Measurements from ENCODE around the gene GOPC.
"Not testable (repeated sequence)": the region's sequence is repeated elsewhere in the genome, so short reads cannot be mapped to it uniquely, and the experiment has no call there.

GOPC gene

GRCh38 chr6:117602151-117602898, at the start of gene GOPC:
TSS of gene GOPC (minus strand) at chr6:117602511. CDS start at chr6:117602288, 223 bp downstream.
- Mint-ChIP-seq H3K4me1 (ENCODE audit: low read depth) (peaks cover 33% of the 10 kb centered on the region), H3K9me3 (peaks cover 5% of the 10 kb centered on the region), H3K27ac (peak within 1 kb of the TSS; percentile 99), H3K4me3 (peak within 1 kb of the TSS; percentile 98), H3K36me3 (ENCODE audit: low read depth) (peaks cover 21% of the 10 kb centered on the region), H3K27me3 (ENCODE audit: low read depth) (peaks cover 5% of the 10 kb centered on the region)

DNA sequence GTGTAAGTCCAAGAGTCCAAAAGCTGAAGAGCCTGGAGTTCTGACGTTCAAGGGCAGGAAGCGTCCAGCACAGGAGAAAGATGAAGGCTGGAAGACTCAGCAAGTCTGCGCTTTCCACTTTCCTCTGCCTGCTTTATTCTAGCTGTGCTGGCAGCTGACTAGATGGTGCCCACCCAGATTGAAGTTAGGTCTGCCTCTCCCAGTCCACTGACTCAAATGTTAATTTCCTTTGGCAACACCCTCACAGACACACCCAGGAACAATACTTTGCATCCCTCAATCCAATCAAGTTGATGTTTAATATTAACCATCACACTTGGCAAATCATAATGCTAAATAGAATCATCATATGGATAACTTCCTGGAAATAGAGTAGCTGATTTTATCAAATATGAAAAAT, 49.7 kb upstream of the GOPC start:
- H3K4me1 Mint-ChIP-seq (ENCODE audit: low read depth); H3K9me3 Mint-ChIP-seq; H3K27me3 Mint-ChIP-seq (ENCODE audit: low read depth); H3K27ac Mint-ChIP-seq; H3K4me3 Mint-ChIP-seq; H3K36me3 Mint-ChIP-seq (ENCODE audit: low read depth): not testable (repeated sequence)

GRCh38 chr6:117642976-117643375, 40.7 kb upstream of the GOPC start:
- Mint-ChIP-seq H3K27ac (no peak overlapping the region), H3K9me3 (no peaks in the 10 kb centered on the region), H3K4me1 (ENCODE audit: low read depth) (no peaks in the 10 kb centered on the region), H3K36me3 (ENCODE audit: low read depth) (no peaks in the 10 kb centered on the region), H3K27me3 (ENCODE audit: low read depth) (peaks cover 6% of the 10 kb centered on the region), H3K4me3 (no peak overlapping the region)

DNA sequence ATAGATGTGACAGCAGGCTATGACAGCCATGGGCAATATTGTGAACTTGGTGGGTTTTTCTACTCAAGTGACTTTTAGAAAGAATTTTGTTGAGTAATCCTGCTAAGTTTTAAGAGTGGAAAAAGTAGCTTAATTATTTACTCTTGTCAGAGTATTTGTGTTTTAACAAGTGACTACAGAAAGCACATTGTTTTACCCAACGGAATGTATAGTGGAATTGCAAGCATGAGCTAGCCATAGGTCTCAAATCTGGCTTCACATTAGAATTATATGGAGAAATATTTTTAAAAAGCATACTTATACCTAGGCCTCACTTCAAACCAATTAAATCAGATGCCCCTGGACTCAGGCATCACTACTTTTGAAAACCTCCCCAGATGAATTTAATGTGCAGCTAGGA, 35.5 kb upstream of the GOPC start:
- H3K9me3 Mint-ChIP-seq, result no peaks in the 10 kb centered on the region
- H3K27me3 Mint-ChIP-seq (ENCODE audit: low read depth), result peaks cover 6% of the 10 kb centered on the region
- H3K36me3 Mint-ChIP-seq (ENCODE audit: low read depth), result no peaks in the 10 kb centered on the region
- H3K27ac Mint-ChIP-seq, result no peak overlapping the region
- H3K4me1 Mint-ChIP-seq (ENCODE audit: low read depth), result no peaks in the 10 kb centered on the region
- H3K4me3 Mint-ChIP-seq, result no peak overlapping the region

DNA sequence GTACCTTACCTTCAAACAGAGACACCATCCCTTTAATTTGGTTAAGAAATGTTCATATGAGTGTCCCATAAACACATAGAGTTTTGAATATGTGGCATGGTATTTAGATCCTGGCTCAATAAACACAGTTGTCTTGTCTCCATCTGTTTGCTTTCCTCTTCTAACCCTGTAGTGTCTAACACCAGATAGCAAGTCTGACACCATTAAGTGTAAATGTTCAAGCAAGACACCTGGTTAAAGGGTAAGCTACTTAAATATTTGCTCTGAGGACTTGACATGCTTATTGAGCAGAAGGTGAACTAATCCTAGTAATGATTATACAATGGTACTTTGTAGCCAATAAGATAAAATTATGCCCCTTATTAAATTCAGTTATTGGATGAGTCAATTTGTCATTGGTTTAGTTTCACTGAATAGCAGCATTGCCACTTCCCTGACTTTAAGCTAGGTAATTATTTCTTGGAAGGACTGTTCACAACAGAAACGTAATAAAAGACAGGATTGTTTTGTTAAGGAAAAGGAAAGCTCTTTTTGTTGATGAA, 26.9 kb upstream of the GOPC start:
- H3K36me3 Mint-ChIP-seq (ENCODE audit: low read depth), result peaks cover 2% of the 10 kb centered on the region
- peaks cover 10% of the 10 kb centered on the region for H3K9me3 Mint-ChIP-seq
- no peaks in the 10 kb centered on the region for H3K4me1 Mint-ChIP-seq (ENCODE audit: low read depth)
- H3K4me3 Mint-ChIP-seq, result no peak overlapping the region
- no peak overlapping the region for H3K27ac Mint-ChIP-seq
- no peaks in the 10 kb centered on the region for H3K27me3 Mint-ChIP-seq (ENCODE audit: low read depth)

GRCh38 chr6:117627533-117627932, 25.2 kb upstream of the GOPC start:
- Mint-ChIP-seq H3K9me3 (peaks cover 21% of the 10 kb centered on the region), H3K4me1 (ENCODE audit: low read depth) (no peaks in the 10 kb centered on the region), H3K4me3 (no peak overlapping the region), H3K27me3 (ENCODE audit: low read depth) (no peaks in the 10 kb centered on the region), H3K27ac (no peak overlapping the region), H3K36me3 (ENCODE audit: low read depth) (peaks cover 4% of the 10 kb centered on the region)

DNA sequence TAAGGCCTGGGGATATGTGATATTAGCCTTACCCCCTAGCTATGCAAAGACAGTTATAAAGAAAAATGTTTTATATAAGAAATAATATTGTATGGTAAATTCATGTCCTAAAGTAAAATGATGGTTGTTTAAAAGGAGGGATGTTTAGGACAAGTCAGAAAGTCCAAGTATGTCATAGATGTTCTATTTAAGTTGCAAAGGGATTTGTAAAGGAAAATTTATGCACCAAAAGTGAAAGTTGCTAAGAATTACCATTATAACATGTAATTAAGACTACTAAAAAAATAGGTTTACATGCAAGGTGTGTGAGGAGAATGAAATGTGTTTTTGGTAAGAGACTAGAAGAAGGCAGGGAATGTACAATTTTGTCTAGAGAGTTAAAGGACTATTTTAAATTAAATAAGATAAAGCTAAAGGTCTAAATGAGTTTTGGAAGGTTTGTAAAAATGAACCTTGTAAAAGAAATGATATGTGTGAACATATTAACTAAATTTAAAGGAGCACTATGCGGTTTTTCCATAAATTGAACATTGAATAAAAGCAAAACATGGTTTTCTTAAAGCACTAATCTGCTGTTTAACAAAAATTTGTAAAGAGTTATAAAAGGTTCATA, 22.7 kb upstream of the GOPC start:
- H3K27ac Mint-ChIP-seq, result no peak overlapping the region
- H3K36me3 Mint-ChIP-seq (ENCODE audit: low read depth), result peaks cover 4% of the 10 kb centered on the region
- H3K4me3 Mint-ChIP-seq, result no peak overlapping the region
- H3K9me3 Mint-ChIP-seq, result peaks cover 21% of the 10 kb centered on the region
- H3K4me1 Mint-ChIP-seq (ENCODE audit: low read depth), result no peaks in the 10 kb centered on the region
- peaks cover 7% of the 10 kb centered on the region for H3K27me3 Mint-ChIP-seq (ENCODE audit: low read depth)

- no peak overlapping the region for H3K27ac Mint-ChIP-seq
- H3K9me3 Mint-ChIP-seq, result peaks cover 26% of the 10 kb centered on the region
- H3K36me3 Mint-ChIP-seq (ENCODE audit: low read depth), result peaks cover 2% of the 10 kb centered on the region
- H3K27me3 Mint-ChIP-seq (ENCODE audit: low read depth), result peaks cover 7% of the 10 kb centered on the region
- H3K4me1 Mint-ChIP-seq (ENCODE audit: low read depth), result peaks cover 3% of the 10 kb centered on the region
- no peak overlapping the region for H3K4me3 Mint-ChIP-seq
Observed at GRCh38 chr6:117619178-117619577, 16.9 kb upstream of the GOPC start.

- no peak overlapping the region for H3K4me3 Mint-ChIP-seq
- peaks cover 7% of the 10 kb centered on the region for H3K27me3 Mint-ChIP-seq (ENCODE audit: low read depth)
- peaks cover 10% of the 10 kb centered on the region for H3K4me1 Mint-ChIP-seq (ENCODE audit: low read depth)
- no peaks in the 10 kb centered on the region for H3K36me3 Mint-ChIP-seq (ENCODE audit: low read depth)
- H3K27ac Mint-ChIP-seq, result peak overlapping the region; percentile 33
- H3K9me3 Mint-ChIP-seq, result peaks cover 15% of the 10 kb centered on the region
Observed at GRCh38 chr6:117617210-117618035, 15.1 kb upstream of the GOPC start.

DNA sequence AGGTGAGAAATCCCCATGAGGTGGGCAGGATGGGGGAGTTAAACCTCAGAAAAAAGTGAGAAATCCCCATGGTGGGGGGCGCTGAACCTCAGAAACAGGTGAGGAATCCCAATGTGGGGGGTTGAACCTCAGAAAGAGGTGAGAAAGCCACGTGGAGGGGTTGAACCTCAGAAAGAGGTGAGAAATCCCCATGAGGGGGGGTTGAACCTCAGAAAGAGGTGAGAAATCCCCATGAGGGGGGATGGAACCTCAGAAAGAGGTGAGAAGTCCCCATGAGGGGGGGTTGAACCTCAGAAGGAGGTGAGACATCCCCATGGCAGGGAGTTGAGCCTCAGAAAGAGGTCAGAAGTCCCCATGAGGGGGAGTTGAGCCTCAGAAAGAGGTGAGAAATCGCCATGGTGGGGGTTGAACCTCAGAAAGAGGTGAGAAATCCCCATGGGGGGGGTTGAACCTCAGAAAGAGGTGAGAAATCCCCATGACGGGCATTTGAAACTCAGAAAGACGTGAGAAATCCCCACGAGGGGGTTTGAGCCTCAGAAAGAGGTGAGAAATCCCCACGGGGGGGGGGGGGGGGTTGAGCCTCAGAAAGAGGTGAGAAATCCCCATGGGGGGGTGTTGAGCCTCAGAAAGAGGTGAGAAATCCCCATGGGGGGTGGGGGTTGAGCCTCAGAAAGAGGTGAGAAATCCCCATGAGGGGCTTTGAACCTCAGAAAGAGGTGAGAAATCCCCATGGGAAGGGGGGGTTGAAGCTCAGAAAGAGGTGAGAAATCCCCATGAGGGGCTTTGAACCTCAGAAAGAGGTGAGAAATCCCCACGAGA, 14.3 kb upstream of the GOPC start:
- Mint-ChIP-seq H3K27ac (no peak overlapping the region), H3K27me3 (ENCODE audit: low read depth) (peaks cover 10% of the 10 kb centered on the region), H3K36me3 (ENCODE audit: low read depth) (no peaks in the 10 kb centered on the region), H3K4me1 (ENCODE audit: low read depth) (peaks cover 10% of the 10 kb centered on the region), H3K4me3 (no peak overlapping the region), H3K9me3 (peaks cover 15% of the 10 kb centered on the region)

GRCh38 chr6:117615750-117616390, 13.6 kb upstream of the GOPC start:
- peaks cover 10% of the 10 kb centered on the region for H3K4me1 Mint-ChIP-seq (ENCODE audit: low read depth)
- no peak overlapping the region for H3K4me3 Mint-ChIP-seq
- peaks cover 4% of the 10 kb centered on the region for H3K27me3 Mint-ChIP-seq (ENCODE audit: low read depth)
- H3K36me3 Mint-ChIP-seq (ENCODE audit: low read depth), result no peaks in the 10 kb centered on the region
- no peak overlapping the region for H3K27ac Mint-ChIP-seq
- H3K9me3 Mint-ChIP-seq, result peaks cover 15% of the 10 kb centered on the region

- no peaks in the 10 kb centered on the region for H3K36me3 Mint-ChIP-seq (ENCODE audit: low read depth)
- peaks cover 10% of the 10 kb centered on the region for H3K4me1 Mint-ChIP-seq (ENCODE audit: low read depth)
- no peak overlapping the region for H3K4me3 Mint-ChIP-seq
- H3K27me3 Mint-ChIP-seq (ENCODE audit: low read depth), result peaks cover 4% of the 10 kb centered on the region
- H3K9me3 Mint-ChIP-seq, result peaks cover 15% of the 10 kb centered on the region
- H3K27ac Mint-ChIP-seq, result no peak overlapping the region
Observed at GRCh38 chr6:117613920-117614560, 11.7 kb upstream of the GOPC start.

DNA sequence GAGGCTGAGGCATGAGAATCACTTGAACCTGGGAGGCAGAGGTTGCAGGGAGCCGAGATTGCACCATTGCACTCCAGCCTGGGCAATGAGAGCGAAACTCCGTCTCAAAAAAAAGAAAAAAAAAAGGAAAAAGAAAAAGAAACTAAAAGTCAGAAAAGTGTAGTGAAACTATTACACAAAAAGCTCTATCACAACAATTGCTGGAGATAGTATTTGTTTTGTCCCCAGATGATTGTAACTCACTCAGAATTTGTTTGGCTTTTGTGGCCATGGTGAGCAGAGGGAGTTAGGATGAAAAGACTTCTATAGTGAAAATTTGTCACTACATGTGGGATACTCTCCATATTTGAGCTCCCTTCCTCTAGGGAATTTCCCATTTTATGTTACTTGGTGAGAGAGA, 5.2 kb upstream of the GOPC start:
- H3K4me3 Mint-ChIP-seq, result no peak overlapping the region
- peaks cover 17% of the 10 kb centered on the region for H3K4me1 Mint-ChIP-seq (ENCODE audit: low read depth)
- H3K27ac Mint-ChIP-seq, result no peak overlapping the region
- no peaks in the 10 kb centered on the region for H3K36me3 Mint-ChIP-seq (ENCODE audit: low read depth)
- H3K27me3 Mint-ChIP-seq (ENCODE audit: low read depth), result peaks cover 9% of the 10 kb centered on the region
- H3K9me3 Mint-ChIP-seq, result no peaks in the 10 kb centered on the region
